Spleen (tissue), 7 donors: ENCODE measurements around the gene OR8H3.

Experiments used
- POLR2A ChIP-seq, 3 donors: fragments of 450-650 bp; IDR thresholded peaks; one replicate each; pipeline ENCODE4 v1.5.1; 2017; ENCODE audit warnings: antibody characterized with exemption in 3 of 3, mild to moderate bottlenecking in 1 of 3
- POLR2AphosphoS5 ChIP-seq, 3 donors: sonication (generic); formaldehyde crosslinking; IDR thresholded peaks; one replicate each; pipeline ENCODE4 v1.5.1; 2017; ENCODE audit warnings: antibody characterized with exemption in 3 of 3
- TF ChIP-seq, protein P1 (sequence below), 11 experiments: fragments of 200-600 bp in 7 of 11; fragments of 450-650 bp in 4 of 11; sonication (generic) in 4 of 11; IDR thresholded peaks in 8 of 11; conservative IDR thresholded peaks in 3 of 11; 1 replicate in 7 of 11; 2 replicates in 4 of 11; pipeline versions ENCODE4 v1.4.0 to v1.8.0; 2016 to 2021; ENCODE audit warnings: antibody characterized with exemption in 11 of 11, inconsistent platforms in 4 of 11, mild to moderate bottlenecking in 1 of 11
- donor health status: DM: no; HTN: no; CAD: no; lungs with moderate emphysema.
- donor health status: DM: no; HTN: no; CAD: no.
- donor health status: DM: no; HTN: no; CAD: no.

DNA sequence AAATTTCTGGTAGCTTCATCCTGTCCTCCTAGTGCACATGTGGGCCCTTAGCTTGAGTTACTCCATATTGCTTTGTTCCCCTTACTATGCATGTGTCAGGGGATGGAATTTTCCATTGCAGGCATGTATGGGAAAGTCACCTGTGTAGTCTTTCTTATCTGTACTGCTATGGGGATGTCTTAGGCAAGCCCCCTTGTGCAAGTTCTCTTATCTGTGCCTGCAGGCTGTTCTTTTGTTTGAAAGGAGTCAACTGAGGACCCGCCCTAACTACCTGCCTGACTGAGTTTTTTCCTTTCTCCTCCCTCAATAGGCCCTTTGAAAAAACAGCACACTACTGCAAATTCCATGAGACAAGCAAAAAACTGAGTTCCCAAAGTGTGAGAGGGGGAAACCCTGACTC lies 29.2 kb downstream of the OR8H3 start:
- TF ChIP-seq POLR2AphosphoS5 (IDR thresholded peaks at IDR 0.05) (no peak), POLR2A (IDR thresholded peaks at IDR 0.05) (no peak)
- TF ChIP-seq, protein P1, sequence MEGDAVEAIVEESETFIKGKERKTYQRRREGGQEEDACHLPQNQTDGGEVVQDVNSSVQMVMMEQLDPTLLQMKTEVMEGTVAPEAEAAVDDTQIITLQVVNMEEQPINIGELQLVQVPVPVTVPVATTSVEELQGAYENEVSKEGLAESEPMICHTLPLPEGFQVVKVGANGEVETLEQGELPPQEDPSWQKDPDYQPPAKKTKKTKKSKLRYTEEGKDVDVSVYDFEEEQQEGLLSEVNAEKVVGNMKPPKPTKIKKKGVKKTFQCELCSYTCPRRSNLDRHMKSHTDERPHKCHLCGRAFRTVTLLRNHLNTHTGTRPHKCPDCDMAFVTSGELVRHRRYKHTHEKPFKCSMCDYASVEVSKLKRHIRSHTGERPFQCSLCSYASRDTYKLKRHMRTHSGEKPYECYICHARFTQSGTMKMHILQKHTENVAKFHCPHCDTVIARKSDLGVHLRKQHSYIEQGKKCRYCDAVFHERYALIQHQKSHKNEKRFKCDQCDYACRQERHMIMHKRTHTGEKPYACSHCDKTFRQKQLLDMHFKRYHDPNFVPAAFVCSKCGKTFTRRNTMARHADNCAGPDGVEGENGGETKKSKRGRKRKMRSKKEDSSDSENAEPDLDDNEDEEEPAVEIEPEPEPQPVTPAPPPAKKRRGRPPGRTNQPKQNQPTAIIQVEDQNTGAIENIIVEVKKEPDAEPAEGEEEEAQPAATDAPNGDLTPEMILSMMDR (IDR thresholded peaks at IDR 0.05 in 8 of 11, conservative IDR thresholded peaks at IDR 0.05 in 3 of 11) = no peak
